ENCODE results near the gene PRKX. TPM values are rescaled to one million over a fixed set of nuclear protein-coding genes. Genes with fewer than 3 reads are reported as not detected.
"Not testable (repeated sequence)": the region's sequence is repeated elsewhere in the genome, so short reads cannot be mapped to it uniquely, and the experiment has no call there.

PRKX gene
- total and polyA plus RNA-seq, 2 donors, result 3.4 to 8.3 TPM

GRCh38 chrX:3560010-3560409, 153.4 kb downstream of the PRKX start:
- WGBS, result 86% methylated on average over 5 of the region's 7 CpGs
- not testable (repeated sequence) for H3K27ac ChIP-seq (ENCODE audit: low read depth); H3K36me3 ChIP-seq (ENCODE audit: insufficient read depth); DNase-seq (ENCODE audit: extremely low spot score); H3K4me1 ChIP-seq (ENCODE audit: insufficient read depth); H3K4me3 ChIP-seq (ENCODE audit: low read depth, low read length)

Small RNA genes within 50 kb of the gene (small RNA-seq; reads per million reads assigned to genes)
- not detected for gene RF00019
- not detected for gene RNU6-114P

Data from urinary bladder (tissue), 4 donors.